NCI-H146 treated with DMSO at 0.1 percent for 48 hours (cell line): Measurements from ENCODE around the gene LDLRAP1.

Source experiments
- DNase-seq: peaks from one replicate; lab custom pipeline; 2025; ENCODE audit not compliant: unreplicated experiment; lab: John Stamatoyannopoulos, UW

LDLRAP1 gene

DNA sequence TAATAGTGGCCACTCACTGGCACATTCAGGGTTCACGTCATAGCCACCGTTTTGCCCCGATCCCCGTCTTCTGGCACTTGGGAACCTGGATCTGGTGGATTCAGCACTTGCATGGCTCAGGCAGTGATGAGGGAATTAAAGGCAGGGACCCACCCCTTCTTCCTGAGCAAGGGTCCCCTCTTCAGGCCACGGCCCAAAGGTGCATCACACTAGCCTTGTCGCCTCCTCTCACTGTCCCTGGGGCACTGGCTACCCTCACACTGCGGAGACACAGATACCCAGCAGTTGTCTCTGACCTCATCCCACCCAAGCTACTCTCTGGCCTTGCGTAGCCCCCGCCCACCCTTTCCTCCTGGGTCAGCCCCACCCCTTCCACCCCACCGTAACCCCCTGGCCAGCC, 19.9 kb upstream of the LDLRAP1 start:
- no peak for DNase-seq

DNA sequence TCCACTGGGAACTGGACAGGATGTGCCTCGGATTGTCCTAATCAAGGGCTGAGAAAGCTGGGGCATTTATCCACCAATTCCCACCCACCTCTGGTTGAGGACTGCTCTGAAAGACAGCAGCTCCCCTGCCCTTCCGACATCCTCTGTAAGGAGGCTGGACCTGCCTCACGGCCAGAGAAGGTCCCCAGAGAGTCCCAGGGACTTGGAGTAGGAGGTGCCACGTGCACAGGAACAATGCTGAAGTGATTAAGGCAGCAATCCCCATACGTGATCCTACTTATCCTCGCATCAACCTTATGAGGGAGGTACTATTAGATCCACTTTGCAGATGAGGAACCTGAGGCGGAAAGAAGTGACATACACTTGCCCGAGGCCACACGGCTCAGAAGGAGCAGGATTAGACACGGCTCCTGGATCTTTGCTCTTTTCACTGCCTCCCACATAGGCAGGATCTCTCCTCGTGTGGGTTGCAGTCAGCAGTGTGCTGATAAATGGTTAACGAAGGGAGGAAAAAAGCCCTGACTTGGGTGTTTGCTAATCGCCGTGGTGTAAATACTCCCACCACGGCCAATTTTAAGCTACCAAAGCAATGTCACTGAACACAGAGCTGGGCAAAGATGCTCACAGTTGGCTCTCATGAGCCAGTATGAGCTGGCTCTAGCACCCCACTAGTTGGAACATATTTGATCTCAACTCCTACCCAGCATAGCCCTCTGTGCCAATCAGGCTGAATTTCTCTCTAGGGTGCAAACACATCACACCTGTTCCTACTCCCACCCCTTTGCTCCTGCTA, 18.6 kb upstream of the LDLRAP1 start:
- DNase-seq = no peak

DNA sequence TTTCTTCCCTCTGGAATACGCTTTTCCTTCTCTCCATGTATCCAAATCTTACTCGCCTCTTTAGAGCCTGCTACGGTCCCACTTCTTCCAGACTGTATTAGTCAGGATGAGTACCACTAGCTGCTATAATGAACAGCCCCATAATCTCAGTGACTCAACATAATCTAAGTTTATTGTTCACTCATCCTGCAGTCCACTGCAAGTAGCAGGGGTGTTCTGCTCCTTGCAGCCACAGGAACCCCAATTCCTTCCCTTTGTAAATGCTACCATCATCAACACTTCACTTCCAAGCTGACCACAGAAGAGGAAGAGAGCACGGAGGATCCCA, 18.1 kb upstream of the LDLRAP1 start:
- DNase-seq = no peak

DNA sequence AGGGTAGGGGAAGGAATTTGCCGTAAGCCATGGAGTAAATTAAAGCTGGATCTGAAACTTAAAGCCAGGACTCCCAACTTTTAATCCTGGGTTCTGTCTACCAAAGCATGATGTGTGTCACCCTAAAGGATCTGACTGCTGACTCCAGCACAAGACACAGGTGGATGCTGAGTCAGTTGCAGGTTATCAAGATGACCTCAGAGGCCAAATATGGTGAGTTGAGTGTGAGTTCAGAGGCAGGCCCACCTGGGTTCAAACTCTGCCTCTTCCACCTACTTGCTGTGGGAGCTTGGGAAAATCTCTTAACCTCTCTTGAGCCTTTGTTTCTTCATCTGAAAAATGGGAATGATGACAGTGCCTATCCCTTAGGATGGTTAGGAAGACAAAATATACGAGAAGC, 16.7 kb upstream of the LDLRAP1 start:
- no peak for DNase-seq

DNA sequence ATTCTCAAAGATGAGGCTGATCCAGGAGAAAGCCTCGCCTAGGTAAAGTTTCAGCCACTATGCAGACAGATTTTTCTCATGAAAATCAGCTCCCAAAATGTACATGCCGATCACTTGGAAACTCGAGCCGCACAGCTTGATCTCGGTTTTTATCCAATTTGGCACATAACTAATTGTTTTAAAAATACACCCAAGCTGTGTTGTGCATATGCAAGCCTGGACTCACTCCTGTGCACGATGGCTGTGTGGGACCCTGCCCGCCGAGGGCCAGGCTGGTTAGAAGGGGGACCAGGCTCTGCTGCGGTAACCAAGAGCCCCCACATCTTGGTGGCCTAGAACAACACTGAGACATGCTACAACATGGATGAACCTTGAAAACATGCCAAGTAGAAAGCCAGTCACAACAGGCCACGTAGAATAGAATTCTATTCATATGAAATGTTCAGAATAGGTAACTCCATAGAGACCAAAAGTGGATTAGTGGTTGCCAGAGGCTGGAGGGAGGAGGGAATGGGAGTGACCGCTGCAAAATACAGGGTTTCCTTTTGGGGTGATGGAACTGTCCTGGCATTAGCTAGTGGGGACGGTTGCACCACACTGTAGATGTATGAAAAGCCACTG, 16.1 kb upstream of the LDLRAP1 start:
- DNase-seq = no peak

DNA sequence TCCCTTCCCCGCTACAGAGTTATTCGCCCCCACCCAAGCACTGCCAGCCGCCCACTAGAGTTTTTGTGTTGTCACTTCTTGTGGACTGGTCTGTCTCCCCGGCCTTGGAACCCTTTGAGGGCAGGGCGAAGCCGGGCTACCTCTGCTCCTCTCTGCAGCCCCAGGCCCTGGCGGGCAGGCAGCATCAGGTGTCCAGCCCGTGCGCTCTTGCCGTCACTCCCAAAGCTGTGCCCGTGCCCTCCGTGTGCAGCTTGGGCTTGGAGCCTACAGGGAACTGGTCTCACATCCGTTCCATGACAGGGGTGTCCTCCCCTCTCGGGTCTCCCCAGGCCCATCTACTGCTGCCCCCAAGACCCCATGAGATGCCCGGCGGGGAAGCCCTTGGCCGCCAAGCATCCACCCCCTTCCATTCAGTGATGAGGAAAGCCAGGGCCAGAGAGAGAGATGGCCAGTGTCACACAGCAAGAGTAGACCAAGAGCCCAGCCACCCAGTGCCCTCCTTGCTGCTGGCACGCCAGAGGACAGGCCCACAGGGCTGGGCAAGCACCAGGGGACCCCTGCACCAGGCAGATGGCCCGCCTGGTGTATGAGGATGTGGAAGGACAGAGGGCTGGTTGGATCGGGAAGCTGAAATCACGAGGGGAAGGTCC, 15.3 kb upstream of the LDLRAP1 start:
- DNase-seq = no peak

DNA sequence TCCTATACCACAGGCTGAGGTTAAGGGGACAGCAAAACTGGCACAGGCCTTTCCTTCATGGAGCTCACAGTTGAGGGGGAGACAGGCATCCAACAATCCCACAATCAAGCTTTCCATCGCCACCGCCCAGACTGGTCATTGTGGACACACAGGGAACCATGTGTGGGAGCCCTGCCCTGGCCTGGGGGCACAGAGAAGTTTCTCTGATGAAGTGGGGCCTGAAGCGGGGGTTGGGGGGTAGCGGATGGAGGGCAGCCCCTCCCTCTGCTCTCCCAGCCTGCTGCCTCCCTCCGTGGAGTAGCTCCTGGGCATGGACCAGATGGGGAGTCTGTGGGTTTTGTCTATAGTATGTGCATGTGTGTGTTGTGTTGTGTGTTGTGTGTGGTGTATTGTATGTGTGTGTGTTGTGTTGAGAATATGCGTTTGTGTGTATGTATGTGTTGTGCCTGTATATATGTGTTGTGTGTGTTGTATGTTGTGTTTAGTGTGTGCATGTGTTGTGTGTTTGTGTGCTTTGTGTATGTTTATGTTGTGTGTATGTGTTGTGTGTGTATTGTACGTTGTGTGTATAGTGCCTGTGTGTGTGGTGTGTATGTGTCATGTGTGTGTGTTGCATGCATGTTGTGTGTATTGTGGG, 14.4 kb upstream of the LDLRAP1 start:
- no peak for DNase-seq

DNA sequence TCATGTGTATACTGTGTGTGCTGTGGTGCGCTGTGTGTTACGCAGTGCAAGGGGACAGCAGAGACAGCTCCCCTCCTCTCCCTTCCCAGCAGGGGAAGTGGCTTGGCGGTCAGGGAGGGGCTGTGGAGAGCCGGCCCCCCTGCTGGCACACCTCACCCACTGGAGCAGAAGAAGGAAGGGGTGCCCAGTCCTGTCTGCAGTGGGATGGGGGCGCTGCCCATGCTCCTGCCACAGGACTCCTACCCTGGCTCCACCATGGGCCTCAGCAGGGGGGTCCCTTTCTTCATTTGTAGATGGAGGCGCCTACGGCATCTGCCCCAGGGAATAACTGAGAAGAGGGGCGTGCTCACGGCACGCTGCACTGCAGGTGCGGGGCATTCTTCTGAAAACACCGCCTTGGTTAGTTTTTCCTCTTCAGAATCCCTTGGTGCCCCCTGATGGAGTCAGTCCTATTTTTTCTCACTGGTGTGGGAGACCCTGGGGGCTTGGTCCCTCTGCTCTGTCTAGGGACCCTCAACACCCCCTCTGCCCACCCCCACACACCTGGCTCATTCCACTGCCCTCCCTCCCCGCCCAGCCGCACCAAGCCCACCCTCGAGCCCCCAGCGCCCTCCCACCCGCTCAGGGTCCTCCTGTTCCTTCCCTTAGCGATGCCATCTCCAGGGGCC, 13.8 kb upstream of the LDLRAP1 start:
- DNase-seq = no peak

DNA sequence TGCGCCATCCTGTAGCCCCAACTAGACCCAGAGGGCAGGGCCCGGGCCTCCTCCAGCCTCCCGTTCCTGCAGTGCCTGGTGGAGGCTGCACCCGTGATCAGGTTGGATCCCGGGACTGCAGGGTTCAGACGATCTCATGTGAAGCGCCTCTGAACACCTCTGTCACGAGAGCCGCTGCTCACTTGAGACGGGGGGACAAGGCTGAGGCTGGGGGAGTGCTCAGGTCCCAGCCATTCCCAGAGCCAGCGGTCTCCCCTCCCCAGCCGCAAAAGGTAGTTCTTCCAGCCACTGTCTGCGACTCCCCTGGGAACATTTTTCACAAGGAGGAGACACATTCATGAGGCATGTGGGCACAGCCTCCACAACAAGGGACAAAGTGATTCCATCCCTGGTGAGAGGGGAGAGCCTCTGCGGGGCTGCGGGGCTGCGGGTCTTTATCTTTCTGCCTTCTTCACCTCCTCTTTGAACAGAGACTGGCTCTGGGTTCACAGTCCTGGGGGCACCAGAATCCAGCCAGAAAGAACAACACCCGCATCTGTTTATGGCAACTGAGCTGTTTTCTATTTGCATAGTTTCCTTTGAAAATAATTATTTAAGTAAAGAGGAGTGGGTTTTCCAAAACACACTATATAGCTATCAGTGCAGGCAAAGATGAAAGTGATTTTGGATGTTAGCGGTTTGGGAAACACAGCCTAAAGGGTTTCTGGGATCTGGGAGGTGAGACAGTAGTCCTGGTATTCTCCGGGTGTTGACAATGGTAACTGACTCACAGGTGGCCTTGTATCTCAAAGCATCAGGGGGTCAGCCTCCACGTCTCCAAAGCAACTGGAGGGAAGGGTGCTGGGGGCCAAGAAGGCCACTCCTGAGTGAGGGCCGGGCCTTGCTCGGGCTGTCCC, 13.0 kb upstream of the LDLRAP1 start:
- no peak for DNase-seq

DNA sequence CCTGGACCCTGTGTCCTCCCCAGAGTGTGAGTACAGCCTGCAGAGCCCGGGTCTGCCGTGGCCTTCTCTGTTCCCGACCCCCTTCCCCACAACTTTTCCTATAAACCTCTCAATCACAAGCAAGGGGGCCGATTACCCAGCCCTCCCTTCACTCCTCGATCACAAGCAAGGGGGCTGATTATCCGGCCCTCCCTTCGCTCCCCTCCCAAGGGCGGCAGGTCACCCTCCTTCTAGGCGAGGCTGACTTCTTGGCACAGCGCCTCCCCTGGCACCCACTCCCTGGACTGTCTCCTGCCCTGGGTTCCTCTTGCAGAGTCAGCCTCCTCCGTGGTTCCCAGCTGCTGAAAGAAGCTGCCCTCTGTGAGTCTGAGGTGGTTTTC, 12.3 kb upstream of the LDLRAP1 start:
- no peak for DNase-seq

DNA sequence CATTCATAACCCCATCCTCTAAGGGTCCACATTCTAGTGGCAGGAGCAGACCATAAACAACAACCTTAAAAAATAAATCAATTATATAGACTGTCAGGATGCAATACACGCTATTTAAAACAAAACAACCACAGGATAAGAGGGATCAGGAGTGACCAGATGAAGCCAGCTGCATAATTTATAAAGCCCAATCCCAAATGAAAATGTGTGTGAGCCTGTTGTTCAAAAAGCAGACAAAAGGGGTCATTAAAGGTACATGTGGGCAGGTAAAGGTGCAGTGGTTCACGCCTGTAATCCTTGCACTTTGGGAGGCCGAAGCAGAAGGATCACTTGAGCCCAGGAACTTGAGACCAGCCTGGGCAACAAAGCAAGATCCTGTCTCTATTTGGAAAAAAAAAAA, 10.4 kb upstream of the LDLRAP1 start:
- no peak for DNase-seq

DNA sequence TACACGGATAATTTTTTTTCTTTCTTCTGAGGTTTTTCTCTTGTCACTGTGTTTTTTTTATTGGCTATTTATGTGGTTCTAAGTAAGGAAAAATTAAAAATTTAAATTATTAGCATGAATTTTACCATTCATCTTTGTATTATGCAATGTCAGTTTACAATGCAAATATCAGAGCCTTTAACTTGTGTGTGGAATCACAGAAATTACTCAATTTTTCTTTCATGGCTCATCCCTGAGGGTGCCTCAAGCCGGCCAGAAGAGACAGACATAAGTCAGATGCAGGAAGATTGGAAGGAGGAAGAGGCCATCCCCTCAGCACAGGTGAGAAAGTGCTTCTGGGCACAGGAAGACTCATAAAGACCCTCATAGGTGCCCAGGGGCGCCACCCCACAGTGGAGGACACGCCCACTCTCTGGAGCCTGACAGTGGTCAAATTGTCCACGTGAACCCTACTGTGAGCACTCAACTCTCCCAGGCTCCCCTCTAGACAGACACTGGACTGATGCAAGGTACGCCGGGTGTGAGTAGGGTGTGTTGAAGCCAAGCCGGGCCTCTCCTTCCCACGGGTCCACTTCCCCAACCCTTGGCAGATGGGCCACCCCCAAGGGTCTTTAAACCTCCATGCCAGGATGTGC, 9.5 kb upstream of the LDLRAP1 start:
- DNase-seq = no peak

DNA sequence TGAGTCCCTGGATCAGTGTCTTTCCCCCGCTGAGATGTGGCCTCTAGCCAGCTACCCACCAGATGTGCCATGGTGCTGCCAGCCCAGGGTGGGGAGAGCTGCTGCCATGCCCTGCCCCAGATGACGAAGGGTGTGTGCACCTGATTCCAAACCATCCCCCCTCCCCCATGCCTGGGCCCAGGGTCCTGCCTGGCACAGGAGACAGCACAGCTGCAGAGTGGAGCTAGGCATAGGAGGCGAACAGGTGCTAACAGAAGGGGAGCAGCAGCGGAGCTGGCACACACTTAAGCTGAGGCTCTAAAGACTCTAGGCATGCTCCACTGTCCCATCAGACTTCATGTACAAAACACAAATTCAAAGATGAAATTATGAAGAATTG, 9.0 kb upstream of the LDLRAP1 start:
- DNase-seq = no peak

DNA sequence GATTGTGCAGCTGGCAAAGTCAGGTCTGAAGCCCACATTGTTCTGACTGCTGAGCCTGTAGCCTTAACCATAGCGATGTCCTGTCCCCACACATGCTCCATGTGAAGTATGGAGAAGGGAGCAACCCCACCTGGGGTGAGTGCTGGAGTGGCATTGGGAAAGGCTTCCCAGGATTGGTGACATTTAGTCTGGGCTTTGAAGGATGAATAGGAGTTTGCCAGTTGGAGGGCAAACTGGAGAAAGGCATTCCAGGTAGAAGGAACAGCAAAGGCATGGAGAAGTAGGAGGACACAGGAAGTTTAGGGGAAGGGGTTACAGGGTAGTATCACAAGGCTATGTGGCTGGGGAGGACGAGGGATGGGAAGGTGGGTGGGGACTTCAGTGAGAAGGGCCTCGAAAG, 7.3 kb upstream of the LDLRAP1 start:
- DNase-seq = no peak

DNA sequence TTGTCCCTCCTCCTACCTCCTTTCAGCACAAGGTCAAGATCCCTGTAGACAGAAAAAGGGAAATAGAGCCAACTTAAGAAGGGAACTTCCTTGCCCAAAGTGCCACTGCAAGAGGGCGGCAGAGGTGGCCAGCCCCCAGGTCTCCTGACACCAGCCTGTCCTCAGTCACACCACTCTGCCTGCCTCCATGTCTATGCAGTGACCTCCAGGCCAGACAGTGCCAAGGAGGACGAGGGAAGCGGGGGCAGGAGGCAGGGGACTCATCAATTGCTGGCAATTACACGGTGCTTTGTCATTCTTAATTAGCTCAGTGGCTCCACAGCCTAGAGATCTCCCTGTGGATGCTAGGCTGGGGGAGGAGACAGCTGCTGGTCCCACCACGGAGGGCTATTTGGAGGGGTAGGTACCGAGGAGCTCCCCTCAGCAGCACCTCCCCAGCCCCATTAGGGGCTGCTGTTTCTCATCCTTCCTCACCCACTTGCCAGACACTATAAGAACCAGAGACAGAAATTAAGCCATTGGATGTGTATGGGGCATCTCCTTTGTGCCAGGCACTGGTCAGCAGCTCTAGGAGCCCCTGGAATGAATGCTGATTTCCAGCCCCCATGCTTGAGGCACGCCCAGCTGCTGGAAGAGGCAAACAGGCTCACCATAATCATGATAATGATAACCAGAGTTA, 6.1 kb upstream of the LDLRAP1 start:
- DNase-seq = no peak

DNA sequence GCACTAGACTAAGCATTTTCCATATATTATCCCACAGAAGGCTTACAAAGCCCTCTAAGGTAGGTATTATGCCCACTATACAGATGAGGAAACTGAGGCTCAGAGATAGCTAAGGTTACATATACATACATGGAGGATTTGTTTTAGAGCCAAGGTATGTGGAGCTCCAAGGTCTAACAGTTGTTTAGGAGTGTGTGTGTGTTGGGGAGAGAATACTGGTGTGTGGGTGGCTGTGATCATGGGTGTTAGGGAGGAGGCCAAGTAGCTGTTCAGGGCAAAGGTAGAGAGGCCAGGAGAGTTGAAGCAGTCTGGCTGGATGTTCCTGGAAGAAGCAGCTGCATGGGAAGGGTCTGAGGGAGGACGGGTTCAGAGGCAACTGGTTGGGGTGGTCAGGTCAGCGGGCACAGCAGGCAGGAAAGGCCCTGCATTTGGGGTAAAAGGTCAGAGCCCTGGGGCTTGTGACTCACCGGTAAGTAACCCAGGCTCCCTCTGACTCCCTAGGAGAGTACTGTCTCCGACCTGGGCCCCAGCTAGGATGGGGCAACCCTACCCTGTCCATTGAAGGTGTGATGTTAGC, 5.1 kb upstream of the LDLRAP1 start:
- no peak for DNase-seq

DNA sequence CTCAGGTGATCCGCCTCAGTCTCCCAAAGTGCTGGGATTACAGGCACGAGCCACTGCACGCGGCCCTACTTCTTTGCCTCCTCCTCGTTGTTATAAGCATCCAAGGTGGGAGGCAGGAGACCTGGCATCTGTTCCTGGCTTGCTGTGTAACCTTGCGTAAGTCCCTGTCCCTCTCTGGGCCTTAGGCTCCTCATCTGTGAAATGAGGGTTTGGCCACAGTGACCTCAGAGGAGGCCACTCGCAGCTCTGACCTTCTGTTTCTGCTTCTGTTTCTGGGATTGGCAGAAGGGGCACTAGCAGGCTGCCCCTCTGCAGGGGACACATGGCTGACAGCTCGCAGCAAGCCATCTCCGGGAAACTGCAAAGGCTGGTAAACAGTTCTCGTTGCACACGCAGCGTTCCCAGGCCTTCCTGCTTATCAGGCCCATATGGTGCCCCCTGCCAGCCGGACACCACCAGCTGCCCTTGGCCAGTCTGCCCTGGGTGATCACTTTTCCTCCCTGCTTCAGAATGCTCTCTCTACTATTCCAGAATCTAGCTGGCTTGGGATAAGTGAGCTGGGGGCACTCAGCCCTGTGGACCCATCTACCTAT, 2.6 kb upstream of the LDLRAP1 start:
- DNase-seq = no peak

DNA sequence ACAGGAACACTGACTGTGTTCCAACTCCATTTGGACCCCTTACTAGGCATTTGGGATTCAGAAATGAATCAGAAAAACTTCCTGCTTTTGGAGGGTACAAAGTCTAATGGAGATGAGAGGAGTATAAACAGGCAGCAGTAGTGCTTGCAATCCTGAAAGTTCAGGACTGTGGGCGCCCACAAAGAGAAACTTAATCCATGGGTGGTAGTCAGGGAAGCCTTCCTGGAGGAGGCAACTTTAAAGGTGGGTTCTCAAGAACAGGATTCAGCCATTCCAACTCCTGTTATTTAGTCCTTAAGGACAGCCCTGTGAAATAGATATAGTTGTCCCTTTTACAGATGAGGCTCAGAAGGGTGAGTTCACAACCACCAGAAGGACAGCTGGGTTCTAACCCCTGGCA, 2.0 kb upstream of the LDLRAP1 start:
- no peak for DNase-seq
